NCI-H526 (cell line): ENCODE measurements around the gene GNA15.
"Not testable (repeated sequence)": the region's sequence is repeated elsewhere in the genome, so short reads cannot be mapped to it uniquely, and the experiment has no call there.

ENCODE experiments used
- DNase-seq, 2 experiments: peaks; one replicate each; lab custom pipeline; 2025; lab: John Stamatoyannopoulos, UW

GNA15 gene

DNA sequence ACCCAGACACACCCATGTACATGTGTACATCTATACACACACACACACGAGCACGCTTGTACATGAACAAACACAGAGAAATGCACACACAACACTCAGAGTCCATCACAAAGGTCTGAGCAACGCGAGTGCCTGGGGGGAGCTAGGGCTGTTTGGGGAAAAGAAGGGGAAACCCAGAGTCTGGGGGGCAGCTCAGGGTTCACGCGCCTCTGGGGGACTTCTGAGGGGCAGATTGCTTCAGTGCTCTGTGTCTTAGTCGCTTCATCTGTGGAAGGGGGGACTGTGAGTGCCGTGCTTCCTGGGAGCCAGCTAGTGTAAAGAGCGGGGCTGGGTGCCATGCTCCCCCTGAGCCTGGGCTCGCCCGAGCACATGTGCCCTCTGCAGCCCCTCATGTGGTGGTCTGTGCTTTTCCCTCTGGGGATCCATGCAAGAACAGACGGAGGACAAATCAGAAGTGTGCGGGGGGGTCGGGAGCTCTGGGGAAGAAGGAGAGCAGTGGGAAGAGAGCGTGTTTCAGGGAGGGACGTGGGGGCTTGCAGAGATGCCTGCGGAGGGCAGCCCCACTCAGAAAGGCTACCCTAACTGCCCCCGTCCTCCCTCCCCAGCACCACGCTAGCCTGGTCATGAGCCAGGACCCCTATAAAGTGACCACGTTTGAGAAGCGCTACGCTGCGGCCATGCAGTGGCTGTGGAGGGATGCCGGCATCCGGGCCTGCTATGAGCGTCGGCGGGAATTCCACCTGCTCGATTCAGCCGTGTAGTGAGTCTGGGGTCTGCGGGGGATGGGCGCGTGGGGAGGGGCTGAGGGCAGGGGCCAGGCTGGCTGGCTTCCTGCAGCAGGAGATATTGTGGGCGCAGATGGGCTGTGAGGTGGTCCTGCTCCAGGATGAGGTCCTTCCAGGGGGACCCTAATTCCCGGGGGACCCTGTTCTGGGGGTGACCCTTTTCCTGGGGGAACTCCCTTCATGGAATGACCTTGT is 14.0 kb downstream of the GNA15 start:
- DNase-seq: no peak

DNA sequence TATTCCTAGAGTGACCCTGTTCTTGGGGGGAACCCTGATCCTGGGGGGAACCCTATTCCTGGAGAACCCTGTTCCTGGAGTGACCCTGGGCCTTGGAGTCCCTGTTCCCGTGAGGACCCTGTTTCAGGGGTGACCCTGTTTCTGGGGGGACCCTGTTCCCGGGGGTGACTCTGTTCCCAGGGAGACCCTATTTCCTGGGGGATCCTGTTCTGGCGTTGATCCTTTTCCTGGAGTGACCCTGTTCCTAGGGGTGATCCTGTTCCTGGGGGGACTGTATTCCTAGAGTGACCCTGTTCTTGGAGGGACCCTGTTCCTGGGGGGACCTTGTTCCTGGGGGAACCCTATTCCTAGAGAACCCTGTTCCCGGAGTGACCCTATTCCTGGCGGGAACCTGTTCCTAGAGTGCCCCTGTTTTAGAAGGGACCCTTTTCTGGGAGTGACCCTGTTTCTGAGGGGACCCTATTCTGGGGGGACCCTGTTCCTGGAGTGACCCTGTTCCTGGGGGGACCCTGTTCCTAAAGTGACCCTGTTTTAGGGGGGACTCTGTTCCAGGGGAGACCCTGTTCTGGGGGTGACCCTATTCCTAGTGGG is 15.0 kb downstream of the GNA15 start:
- no peak for DNase-seq

- DNase-seq: no peak
Measured at GRCh38 chr19:3151563-3152418, 16.0 kb downstream of the GNA15 start.

- no peak for DNase-seq
Measured at GRCh38 chr19:3152419-3152780, 16.6 kb downstream of the GNA15 start.

DNA sequence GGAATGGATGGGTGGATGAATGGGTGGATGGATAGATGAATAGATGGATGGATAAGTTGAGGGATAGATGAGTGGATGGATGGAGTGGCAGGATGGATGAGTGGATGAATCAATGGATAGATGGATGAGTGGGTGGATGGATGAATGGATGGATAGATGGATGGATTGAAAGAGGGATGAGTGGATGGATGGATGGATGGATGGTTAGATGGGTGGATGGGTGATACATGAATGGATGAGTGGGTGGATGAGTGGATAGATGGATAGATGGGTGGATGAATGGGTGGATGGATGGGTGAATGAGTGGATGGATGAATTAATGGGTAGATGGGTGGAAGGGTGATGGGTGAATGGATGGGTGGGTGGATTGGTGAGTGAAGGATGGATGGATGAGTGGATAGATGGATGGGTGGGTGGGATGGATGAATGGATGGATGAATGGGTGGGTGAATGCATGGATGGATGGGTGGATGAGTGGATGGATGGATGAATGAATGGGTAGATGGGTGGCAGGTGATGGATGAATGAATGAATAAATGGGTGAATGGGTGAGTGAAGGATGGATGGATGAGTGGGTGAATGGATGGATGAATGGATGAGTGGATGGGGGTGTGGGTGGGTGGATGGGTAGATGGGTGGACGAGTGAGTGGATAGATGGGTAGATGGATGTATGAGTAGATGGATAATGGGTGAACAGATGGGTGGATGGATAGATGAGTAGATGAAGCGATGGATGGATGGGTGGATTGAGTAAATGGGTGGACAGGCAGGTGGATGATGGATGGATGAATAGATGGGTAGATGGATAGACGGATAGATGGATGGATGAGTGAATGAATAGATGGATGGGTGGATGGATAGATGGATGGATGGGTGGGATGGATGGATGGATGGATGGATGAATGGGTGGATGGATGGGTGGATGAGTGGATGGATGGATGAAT is 17.7 kb downstream of the GNA15 start:
- no peak for DNase-seq

DNA sequence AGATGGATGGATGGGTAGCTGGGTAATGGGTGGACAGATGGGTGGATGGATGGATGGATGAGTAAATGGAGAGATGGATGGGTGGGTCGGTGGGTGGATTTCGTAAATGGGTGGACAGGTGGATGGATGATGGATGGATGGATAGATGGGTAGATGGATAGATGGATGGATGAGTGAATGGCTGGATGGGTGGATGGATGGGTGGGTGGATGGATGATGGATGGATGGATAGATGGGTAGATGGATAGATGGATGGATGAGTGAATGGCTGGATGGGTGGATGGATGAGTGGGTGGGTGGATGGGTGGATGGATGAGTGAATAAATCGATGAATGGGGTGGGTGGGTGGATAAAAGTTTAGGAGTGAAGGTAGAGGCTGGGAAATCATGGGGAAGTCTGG is 18.6 kb downstream of the GNA15 start:
- DNase-seq: not testable (repeated sequence)

DNA sequence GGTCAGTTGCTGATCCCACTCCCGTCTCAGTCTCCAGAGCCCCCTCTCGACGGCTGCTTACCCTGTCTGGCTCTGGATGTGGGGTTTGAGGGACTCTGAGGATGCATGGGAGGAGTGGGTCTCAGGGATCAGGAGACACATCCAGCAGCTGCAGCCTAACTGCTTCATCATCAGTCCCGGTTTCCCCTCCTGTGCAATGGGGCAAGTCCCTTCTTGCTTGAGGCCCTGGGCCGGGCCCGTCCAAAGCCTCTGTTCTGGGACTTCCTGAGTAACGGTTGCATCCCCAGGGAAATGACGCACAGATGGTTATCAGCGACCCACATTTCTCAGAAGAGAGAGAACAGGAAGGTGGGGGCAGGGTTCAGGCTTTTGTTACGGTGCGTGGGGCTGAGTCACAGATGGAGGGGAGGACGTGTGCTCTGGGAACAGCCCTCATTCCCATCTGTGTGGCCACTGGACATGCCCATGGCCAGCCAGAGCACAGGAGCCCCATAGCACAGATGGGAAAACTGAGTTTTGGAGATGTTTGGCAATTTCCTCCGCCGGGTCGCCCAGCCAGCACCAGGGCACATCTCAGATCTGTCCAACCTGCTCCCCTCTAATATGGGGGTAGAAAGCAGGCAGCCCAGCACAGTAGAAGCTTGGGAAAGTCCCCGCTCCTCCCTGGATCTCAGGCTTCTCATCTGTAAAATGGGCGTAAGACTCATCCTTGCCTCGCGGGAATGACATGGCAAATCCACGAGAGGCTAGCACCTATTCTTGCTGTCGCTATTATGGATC is 19.3 kb downstream of the GNA15 start:
- peak; percentile 63 to 80 for DNase-seq

DNA sequence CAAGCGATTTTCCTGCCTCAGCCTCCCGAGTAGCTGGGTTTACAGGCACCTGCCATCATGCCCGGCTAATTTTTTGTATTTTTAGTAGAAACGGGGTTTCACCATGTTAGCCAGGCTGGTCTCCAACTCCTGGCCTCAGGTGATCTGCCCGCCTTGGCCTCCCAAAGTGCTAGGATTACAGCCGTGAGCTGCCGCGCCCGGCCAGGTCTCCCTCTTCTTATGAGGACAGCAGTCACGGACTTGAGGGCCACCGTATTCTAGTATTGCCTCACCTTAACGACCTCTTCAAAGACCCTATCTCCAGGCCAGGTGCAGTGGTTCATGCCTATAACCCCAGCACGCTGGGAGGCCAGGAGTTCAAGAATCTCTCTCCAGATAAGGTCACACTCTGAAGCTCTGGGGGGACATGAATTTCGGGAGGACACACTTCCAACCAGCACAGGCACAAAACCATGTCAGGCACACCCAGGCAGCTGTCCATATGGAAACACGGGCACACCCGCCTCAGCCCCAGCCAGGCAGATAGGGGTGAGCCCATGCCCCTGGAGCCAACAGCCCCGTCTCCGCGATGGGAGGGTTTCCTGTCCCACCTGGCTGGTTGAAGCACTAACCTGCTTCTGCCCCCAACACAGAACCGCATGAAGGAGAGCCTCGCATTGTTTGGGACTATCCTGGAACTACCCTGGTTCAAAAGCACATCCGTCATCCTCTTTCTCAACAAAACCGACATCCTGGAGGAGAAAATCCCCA is 21.4 kb downstream of the GNA15 start:
- no peak for DNase-seq

- peak; percentile 88 to 90 for DNase-seq
Measured at GRCh38 chr19:3159565-3159964, 23.7 kb downstream of the GNA15 start.

DNA sequence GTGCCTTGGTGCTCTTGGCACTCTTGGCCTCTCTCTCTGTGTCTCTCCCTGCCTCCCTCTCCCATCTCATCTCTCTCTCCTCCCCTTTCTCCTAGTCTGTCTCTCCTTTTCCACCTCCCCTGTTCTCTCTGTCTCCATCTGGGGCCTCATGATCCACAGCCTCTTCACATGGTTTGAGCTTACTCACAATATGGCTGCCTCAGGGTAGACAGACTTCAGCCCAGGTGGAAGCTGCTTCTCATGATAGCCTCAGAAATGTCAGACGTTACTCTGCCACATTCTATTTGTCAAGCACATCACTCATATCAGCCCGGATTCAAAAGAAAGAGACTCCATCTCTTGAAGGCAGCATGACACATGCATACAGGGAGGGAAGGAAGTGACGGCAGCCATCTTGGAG is 24.4 kb downstream of the GNA15 start:
- DNase-seq: no peak

- no peak for DNase-seq
Measured at GRCh38 chr19:3161453-3161852, 25.6 kb downstream of the GNA15 start.

DNA sequence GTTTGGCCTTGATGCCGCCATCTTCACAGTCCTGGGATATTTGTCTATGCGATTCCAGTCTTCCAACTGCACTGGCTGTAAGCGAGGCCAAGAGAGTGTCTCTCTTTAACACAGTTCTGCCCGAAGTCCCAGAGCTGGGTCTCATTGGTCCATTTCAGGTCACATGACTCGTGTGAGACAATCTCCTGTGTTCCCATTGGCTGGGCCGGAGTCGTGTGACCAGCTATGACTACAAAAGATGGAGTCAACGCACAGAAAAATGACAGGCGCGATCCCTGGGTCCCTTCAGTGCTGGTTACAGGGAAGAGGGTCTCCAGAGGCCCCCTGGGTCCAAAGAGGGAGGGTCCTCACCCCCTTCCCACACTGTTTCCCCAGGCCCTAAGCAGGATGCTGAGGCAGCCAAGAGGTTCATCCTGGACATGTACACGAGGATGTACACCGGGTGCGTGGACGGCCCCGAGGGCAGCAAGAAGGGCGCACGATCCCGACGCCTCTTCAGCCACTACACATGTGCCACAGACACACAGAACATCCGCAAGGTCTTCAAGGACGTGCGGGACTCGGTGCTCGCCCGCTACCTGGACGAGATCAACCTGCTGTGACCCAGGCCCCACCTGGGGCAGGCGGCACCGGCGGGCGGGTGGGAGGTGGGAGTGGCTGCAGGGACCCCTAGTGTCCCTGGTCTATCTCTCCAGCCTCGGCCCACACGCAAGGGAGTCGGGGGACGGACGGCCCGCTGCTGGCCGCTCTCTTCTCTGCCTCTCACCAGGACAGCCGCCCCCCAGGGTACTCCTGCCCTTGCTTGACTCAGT is 26.8 kb downstream of the GNA15 start:
- peak in 1 of 2 experiments; percentile 10 for DNase-seq

DNA sequence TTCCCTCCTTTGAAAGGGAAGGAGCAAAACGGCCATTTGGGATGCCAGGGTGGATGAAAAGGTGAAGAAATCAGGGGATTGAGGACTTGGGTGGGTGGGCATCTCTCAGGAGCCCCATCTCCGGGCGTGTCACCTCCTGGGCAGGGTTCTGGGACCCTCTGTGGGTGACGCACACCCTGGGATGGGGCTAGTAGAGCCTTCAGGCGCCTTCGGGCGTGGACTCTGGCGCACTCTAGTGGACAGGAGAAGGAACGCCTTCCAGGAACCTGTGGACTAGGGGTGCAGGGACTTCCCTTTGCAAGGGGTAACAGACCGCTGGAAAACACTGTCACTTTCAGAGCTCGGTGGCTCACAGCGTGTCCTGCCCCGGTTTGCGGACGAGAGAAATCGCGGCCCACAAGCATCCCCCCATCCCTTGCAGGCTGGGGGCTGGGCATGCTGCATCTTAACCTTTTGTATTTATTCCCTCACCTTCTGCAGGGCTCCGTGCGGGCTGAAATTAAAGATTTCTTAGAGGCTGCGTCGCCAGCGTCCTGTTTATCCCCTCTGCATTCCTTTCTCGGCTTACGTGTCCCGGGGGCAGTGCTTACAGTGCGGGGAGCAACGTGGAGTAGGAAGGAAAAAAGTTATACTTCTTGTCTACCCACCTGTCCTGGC is 27.5 kb downstream of the GNA15 start:
- peak; percentile 30 to 80 for DNase-seq

GRCh38 chr19:3163943-3164342 is 28.1 kb downstream of the GNA15 start:
- peak; percentile 15 to 52 for DNase-seq

- DNase-seq: no peak
Measured at GRCh38 chr19:3167533-3168272, 31.9 kb downstream of the GNA15 start.

GRCh38 chr19:3171894-3172672 is 36.2 kb downstream of the GNA15 start:
- no peak for DNase-seq

DNA sequence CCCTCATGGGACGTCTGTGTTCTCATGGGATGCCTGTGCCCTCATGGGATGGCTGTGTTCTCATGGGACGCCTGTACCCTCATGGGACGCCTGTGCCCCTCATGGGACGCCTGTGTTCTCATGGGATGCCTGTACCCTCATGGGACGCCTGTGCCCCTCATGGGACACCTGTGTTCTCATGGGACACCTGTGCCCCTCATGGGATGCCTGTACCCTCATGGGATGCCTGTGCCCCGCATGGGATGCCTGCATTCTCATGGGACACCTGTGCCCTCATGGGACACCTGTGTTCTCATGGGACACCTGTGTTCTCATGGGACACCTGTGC is 36.8 kb downstream of the GNA15 start:
- not testable (repeated sequence) for DNase-seq
